Cardiac muscle cell (in vitro differentiated cells and primary cell): ENCODE results near the gene GPRASP3. TPM values are rescaled to one million over a fixed set of nuclear protein-coding genes. Genes with fewer than 3 reads are reported as not detected.

Experiments used
- DNase-seq, 2 donors: peaks; one replicate each; pipeline versions ENCODE4 v3.0.0 to v3.0.0-alpha.2; 2010 to 2017; ENCODE audit warnings: low read depth in 1 of 2, low spot score in 1 of 2
- H3K27ac ChIP-seq: fragments of 200-600 bp; sonication (generic); 2 replicates; pipeline ENCODE4 v1.5.1; 2016
- H3K27me3 ChIP-seq: fragments of 200-600 bp; sonication (generic); 2 replicates; pipeline ENCODE4 v1.6.0; 2016; ENCODE audit warnings: control low read depth
- H3K36me3 ChIP-seq: fragments of 200-600 bp; sonication (generic); 2 replicates; pipeline ENCODE4 v1.5.1; 2016; ENCODE audit warnings: control low read depth
- H3K4me1 ChIP-seq: fragments of 200-600 bp; sonication (generic); 2 replicates; pipeline ENCODE4 v1.8.1; 2017; ENCODE audit warnings: low read depth, mild to moderate bottlenecking, mixed run types
- H3K4me3 ChIP-seq: fragments of 200-600 bp; sonication (generic); 2 replicates; pipeline ENCODE4 v1.5.1; 2016; ENCODE audit warnings: mild to moderate bottlenecking
- H3K9me3 ChIP-seq: fragments of 200-600 bp; sonication (generic); 2 replicates; pipeline ENCODE4 v1.5.1; 2017; ENCODE audit warnings: low read depth, mild to moderate bottlenecking, control low read depth
- polyA plus RNA-seq: library from polyadenylated mRNA; unstranded; fragments of >200 nt; fragmentation: Nextera tagmentation; extraction: Ambion mirVana; gene quantifications from 2 replicates; pipeline ENCODE4 v1.2.1, GENCODE V29; 2016
- total RNA-seq: library from RNA; depleted of rRNA; stranded (reverse); fragments of >200 nt; gene quantifications from 2 replicates; pipeline ENCODE4 v1.2.3, GENCODE V29; 2016
- TF ChIP-seq, protein P1 (sequence below): IDR thresholded peaks from 2 replicates; pipeline ENCODE4 v1.5.1; 2012; ENCODE audit warnings: low read depth, mild to moderate bottlenecking, low read length

Gene GPRASP3
- total and polyA plus RNA-seq, 2 experiments from 2014 or later = 8.9 to 12.7 TPM

DNA sequence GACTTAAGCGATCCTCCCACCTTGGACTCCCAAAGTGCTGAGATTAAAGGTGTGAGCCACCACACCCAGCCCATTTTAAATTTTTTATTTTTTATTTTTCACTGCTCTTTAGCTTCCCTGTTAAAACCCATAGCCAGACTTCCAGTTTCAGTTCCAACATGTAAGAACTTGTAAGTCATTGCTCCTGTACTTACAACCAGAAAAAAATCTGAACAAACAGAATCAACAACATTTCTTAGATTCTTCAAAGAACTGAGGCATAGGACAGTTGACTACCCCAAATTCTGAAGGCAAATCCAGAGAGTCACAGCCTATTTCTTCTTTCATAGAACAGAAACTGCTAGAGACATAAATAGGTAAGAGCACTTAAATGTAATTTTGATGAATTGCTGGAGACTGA lies 8.1 kb downstream of the GPRASP3 start:
- no peak for DNase-seq
- H3K36me3 ChIP-seq = no peaks in the 10 kb centered on the region
- no peaks in the 10 kb centered on the region for H3K9me3 ChIP-seq
- no peaks in the 10 kb centered on the region for H3K4me1 ChIP-seq
- H3K27ac ChIP-seq = no peak overlapping the region
- H3K27me3 ChIP-seq = no peaks in the 10 kb centered on the region
- TF ChIP-seq, protein P1, sequence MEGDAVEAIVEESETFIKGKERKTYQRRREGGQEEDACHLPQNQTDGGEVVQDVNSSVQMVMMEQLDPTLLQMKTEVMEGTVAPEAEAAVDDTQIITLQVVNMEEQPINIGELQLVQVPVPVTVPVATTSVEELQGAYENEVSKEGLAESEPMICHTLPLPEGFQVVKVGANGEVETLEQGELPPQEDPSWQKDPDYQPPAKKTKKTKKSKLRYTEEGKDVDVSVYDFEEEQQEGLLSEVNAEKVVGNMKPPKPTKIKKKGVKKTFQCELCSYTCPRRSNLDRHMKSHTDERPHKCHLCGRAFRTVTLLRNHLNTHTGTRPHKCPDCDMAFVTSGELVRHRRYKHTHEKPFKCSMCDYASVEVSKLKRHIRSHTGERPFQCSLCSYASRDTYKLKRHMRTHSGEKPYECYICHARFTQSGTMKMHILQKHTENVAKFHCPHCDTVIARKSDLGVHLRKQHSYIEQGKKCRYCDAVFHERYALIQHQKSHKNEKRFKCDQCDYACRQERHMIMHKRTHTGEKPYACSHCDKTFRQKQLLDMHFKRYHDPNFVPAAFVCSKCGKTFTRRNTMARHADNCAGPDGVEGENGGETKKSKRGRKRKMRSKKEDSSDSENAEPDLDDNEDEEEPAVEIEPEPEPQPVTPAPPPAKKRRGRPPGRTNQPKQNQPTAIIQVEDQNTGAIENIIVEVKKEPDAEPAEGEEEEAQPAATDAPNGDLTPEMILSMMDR = no peak
- no peak overlapping the region for H3K4me3 ChIP-seq

DNA sequence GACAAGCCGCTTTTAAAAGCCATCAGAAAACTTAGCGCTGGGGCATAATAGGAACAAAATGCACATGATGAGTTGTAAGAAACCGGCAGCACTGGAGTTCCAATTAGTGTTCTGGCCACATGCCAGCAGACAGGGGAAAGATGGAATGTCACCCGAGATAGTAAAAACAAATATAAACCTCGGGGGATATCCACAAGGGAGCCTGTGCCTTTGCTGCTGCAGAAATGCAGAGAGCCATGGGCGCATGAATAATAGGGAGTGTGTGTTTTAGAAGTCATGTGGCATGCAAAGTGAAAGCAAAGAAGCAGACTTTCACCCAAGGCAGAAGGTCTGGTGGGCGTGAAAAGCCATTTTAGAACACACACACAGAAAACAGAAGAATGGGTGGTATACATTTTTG lies 19.1 kb downstream of the GPRASP3 start:
- no peak overlapping the region for H3K4me3 ChIP-seq
- no peaks in the 10 kb centered on the region for H3K27me3 ChIP-seq
- no peaks in the 10 kb centered on the region for H3K4me1 ChIP-seq
- peak; percentile 10 to 21 for DNase-seq
- H3K27ac ChIP-seq = no peak overlapping the region
- H3K9me3 ChIP-seq = no peaks in the 10 kb centered on the region
- TF ChIP-seq, protein P1 = no peak
- H3K36me3 ChIP-seq = no peaks in the 10 kb centered on the region

DNA sequence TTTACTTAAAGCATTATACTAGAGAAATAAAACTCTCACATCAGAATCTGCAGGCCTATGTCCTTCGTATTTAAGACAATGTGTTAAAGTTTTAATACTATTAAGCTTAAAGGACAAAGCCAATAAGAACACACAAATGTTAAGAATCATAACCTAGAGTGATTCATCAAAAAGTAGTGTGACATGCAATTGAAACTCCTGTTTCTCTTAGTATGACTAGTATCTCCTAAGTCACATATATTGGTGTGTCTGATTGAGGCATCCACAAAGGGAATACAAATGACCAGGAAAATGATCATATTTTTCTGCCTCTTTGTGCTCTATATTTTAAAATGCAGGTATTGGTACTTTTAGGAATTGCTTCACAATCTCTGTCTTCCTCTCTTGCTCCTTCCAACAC lies 23.8 kb downstream of the GPRASP3 start:
- Histone ChIP-seq H3K27me3 (no peaks in the 10 kb centered on the region), H3K4me3 (no peak overlapping the region), H3K9me3 (no peaks in the 10 kb centered on the region), H3K36me3 (no peaks in the 10 kb centered on the region), H3K4me1 (no peaks in the 10 kb centered on the region), H3K27ac (no peak overlapping the region)
- no peak for DNase-seq
- TF ChIP-seq, protein P1 = no peak

DNA sequence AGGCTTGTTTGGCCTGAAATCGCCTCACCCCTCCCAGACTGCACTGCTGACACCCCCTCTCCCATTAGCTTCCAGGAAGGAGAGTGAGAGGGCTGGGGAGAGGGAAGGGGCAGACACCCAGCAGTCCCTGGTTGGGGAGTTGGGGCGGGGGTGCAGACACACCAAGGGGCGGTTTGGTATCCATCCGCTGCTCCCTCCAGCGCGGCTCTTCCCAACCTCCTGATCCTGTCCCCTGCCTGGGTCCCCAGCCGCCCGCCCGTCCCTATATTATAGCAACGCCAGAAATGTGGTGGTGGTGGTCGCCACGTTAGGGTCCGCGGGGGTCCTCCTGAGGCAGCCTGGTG lies 24.9 kb downstream of the GPRASP3 start:
- H3K27me3 ChIP-seq = no peaks in the 10 kb centered on the region
- no peak overlapping the region for H3K27ac ChIP-seq
- TF ChIP-seq, protein P1 = no peak
- H3K4me1 ChIP-seq = no peaks in the 10 kb centered on the region
- DNase-seq = peak in 1 of 2 donors; percentile 4
- H3K4me3 ChIP-seq = peak overlapping the region; percentile 40
- H3K36me3 ChIP-seq = no peaks in the 10 kb centered on the region
- no peaks in the 10 kb centered on the region for H3K9me3 ChIP-seq

DNA sequence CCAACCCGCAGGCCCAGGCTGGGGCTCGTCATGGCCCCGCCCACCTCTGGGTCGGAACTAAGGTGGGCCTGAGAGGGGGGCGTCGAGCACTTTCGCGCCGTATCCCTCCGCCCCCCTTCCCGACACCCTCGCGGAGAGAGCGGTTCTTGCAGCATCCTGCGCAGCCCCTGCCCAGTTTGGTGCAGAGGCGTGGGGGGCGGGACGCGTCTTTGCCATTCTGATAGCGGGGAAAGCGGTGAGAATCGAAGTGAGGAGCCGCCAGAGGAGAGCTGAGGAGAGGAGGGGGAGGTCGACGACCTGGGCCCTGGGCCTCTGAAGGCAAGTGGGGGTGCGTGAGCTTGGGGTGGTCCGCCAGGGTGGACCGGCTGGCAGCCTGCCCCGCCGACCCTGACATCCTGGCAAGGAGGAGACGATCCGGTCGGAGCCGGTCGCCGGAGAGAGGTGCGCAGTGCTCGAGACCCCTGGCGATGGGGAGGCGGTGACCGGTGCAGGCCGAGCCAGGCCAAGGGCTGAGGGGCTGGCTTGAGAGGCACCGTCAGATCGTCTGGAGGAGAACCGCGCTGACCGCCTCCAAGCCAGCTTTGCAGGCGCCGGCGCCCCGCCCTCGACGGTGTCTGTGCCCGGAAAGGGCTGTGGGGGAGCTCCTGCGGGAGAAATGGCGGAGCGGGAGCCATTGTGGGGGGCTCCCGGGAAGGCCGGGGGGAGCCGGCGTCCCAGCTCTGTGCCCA lies 25.5 kb downstream of the GPRASP3 start:
- H3K27me3 ChIP-seq = no peaks in the 10 kb centered on the region
- H3K4me3 ChIP-seq = peak overlapping the region; percentile 40
- no peaks in the 10 kb centered on the region for H3K4me1 ChIP-seq
- no peaks in the 10 kb centered on the region for H3K36me3 ChIP-seq
- TF ChIP-seq, protein P1 = no peak
- no peak overlapping the region for H3K27ac ChIP-seq
- DNase-seq = peak; percentile 42 to 45
- H3K9me3 ChIP-seq = no peaks in the 10 kb centered on the region

DNA sequence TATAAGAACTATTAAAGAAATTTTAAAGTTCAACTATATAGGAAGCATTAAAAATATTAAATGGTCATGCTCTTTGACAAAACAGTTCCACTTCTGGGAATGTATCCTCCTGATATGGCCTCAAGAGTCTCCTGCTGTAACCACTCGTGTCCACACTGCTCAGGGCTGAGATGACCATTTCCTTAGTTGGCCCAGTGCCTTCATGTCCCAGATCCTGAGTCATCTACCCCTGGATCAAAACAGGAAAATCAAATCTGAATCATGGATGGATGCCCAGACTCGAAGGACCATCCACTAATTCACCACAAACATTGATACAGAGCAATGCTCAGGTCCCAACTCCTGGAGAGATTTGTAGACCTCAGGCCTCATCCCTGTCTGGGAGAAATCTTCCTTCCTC lies 44.7 kb downstream of the GPRASP3 start:
- DNase-seq = peak in 1 of 2 donors; percentile 84
- TF ChIP-seq, protein P1 = no peak

More for the DNA sequence above, 44.7 kb downstream of the GPRASP3 start:
- Histone ChIP-seq H3K4me3 (no peak overlapping the region), H3K27me3 (no peaks in the 10 kb centered on the region), H3K27ac (no peak overlapping the region), H3K36me3 (no peaks in the 10 kb centered on the region), H3K9me3 (no peaks in the 10 kb centered on the region), H3K4me1 (no peaks in the 10 kb centered on the region)
